Loucy (cell line): Measurements from ENCODE around the gene TARBP2.

Source experiments
- H2AFZ ChIP-seq: fragments of 200-600 bp; sonication (generic); 2 replicates; pipeline ENCODE4 v1.6.0; 2016; ENCODE audit warnings: antibody characterized with exemption, mild to moderate bottlenecking, low read length, moderate library complexity
- H3F3A ChIP-seq: fragments of 200-600 bp; 2 replicates; pipeline ENCODE4 v1.6.0; 2016; ENCODE audit warnings: antibody characterized with exemption, low read depth, mild to moderate bottlenecking
- H3K27me3 ChIP-seq: fragments of 200-600 bp; sonication (generic); 2 replicates; pipeline ENCODE4 v1.6.1; 2014; ENCODE audit warnings: low read length, mild to moderate bottlenecking; ENCODE audit not compliant: insufficient read depth, poor library complexity, severe bottlenecking
- H3K36me3 ChIP-seq: fragments of 200-600 bp; sonication (generic); 2 replicates; pipeline ENCODE4 v1.6.1; 2016; ENCODE audit warnings: low read length; ENCODE audit not compliant: insufficient read depth
- H3K4me1 ChIP-seq: fragments of 200-600 bp; sonication (generic); 2 replicates; pipeline ENCODE4 v1.5.1; 2014; ENCODE audit warnings: low read length, mild to moderate bottlenecking; ENCODE audit not compliant: insufficient read depth, poor library complexity, severe bottlenecking
- H3K4me2 ChIP-seq: fragments of 200-600 bp; sonication (generic); 2 replicates; pipeline ENCODE4 v1.6.0; 2014; ENCODE audit warnings: antibody characterized with exemption, low read length, low read depth, mild to moderate bottlenecking; ENCODE audit not compliant: poor library complexity, severe bottlenecking
- H3K4me3 ChIP-seq: fragments of 200-600 bp; sonication (generic); 2 replicates; pipeline ENCODE4 v1.5.1; 2014; ENCODE audit warnings: low read length, mild to moderate bottlenecking, mixed read lengths; ENCODE audit not compliant: poor library complexity, severe bottlenecking
- H3K79me2 ChIP-seq: fragments of 200-600 bp; sonication (generic); 2 replicates; pipeline ENCODE4 v1.6.1; 2014; ENCODE audit warnings: low read length; ENCODE audit not compliant: insufficient read depth
- H3K9ac ChIP-seq: fragments of 200-600 bp; sonication (generic); 2 replicates; pipeline ENCODE4 v1.6.0; 2014; ENCODE audit warnings: mild to moderate bottlenecking, low read depth, low read length, moderate library complexity; ENCODE audit not compliant: poor library complexity, severe bottlenecking
- H3K9me2 ChIP-seq: fragments of 200-600 bp; sonication (generic); replicated peaks from 2 replicates; pipeline ENCODE4 v1.6.1; 2016; ENCODE audit warnings: low read depth, low read length, mixed read lengths
- H3K9me3 ChIP-seq: fragments of 200-600 bp; sonication (generic); 2 replicates; pipeline ENCODE4 v1.6.1; 2014; ENCODE audit warnings: mild to moderate bottlenecking, antibody characterized with exemption, low read length, low read depth; ENCODE audit not compliant: insufficient read depth
- H4K20me1 ChIP-seq: fragments of 200-600 bp; sonication (generic); 2 replicates; pipeline ENCODE4 v1.6.0; 2014; ENCODE audit warnings: antibody characterized with exemption, low read length, mild to moderate bottlenecking; ENCODE audit not compliant: insufficient read depth, poor library complexity, severe bottlenecking
- CTCF ChIP-seq: fragments of 200-600 bp; sonication (generic); conservative IDR thresholded peaks from 2 replicates; pipeline ENCODE4 v1.5.1; 2014; ENCODE audit warnings: mild to moderate bottlenecking, antibody characterized with exemption, low read length
- EZH2phosphoT487 ChIP-seq: fragments of 200-600 bp; IDR thresholded peaks from 2 replicates; pipeline ENCODE4 v1.6.1; 2018; ENCODE audit warnings: antibody characterized with exemption, mild to moderate bottlenecking, moderate library complexity, borderline replicate concordance

The TARBP2 gene

GRCh38 chr12:53496752-53497032 is 4.4 kb upstream of the TARBP2 start:
- H3K4me2 ChIP-seq, result no peak overlapping the region
- H2AFZ ChIP-seq, result no peak overlapping the region
- no peak for TF ChIP-seq EZH2phosphoT487
- no peak for TF ChIP-seq CTCF
- H3K79me2 ChIP-seq, result peaks cover 13% of the 10 kb centered on the region
- H3K36me3 ChIP-seq, result no peaks in the 10 kb centered on the region
- peaks cover 42% of the 10 kb centered on the region for H3K4me1 ChIP-seq
- H3K4me3 ChIP-seq, result no peak overlapping the region
- H3K9me3 ChIP-seq, result no peaks in the 10 kb centered on the region
- no peaks in the 10 kb centered on the region for H3K9me2 ChIP-seq
- H4K20me1 ChIP-seq, result no peaks in the 10 kb centered on the region
- H3F3A ChIP-seq, result no peaks in the 10 kb centered on the region
- H3K27me3 ChIP-seq, result no peaks in the 10 kb centered on the region
- H3K9ac ChIP-seq, result no peak overlapping the region

GRCh38 chr12:53497461-53497860 is 3.6 kb upstream of the TARBP2 start:
- Histone ChIP-seq H2AFZ (no peak overlapping the region), H4K20me1 (no peaks in the 10 kb centered on the region), H3K27me3 (no peaks in the 10 kb centered on the region), H3F3A (no peaks in the 10 kb centered on the region), H3K9ac (no peak overlapping the region), H3K79me2 (peaks cover 21% of the 10 kb centered on the region), H3K4me2 (peak overlapping the region; percentile 82), H3K9me3 (no peaks in the 10 kb centered on the region), H3K36me3 (no peaks in the 10 kb centered on the region), H3K4me3 (no peak overlapping the region), H3K9me2 (no peaks in the 10 kb centered on the region), H3K4me1 (peaks cover 49% of the 10 kb centered on the region)
- TF ChIP-seq EZH2phosphoT487 (no peak), CTCF (no peak)

- Histone ChIP-seq H3K4me1 (peaks cover 51% of the 10 kb centered on the region), H2AFZ (no peak overlapping the region), H3K79me2 (peaks cover 28% of the 10 kb centered on the region), H3K36me3 (no peaks in the 10 kb centered on the region), H3F3A (no peaks in the 10 kb centered on the region), H4K20me1 (no peaks in the 10 kb centered on the region), H3K4me2 (peak overlapping the region; percentile 82), H3K4me3 (peak overlapping the region; percentile 93), H3K9ac (peak overlapping the region; percentile 61), H3K9me2 (no peaks in the 10 kb centered on the region), H3K9me3 (no peaks in the 10 kb centered on the region), H3K27me3 (no peaks in the 10 kb centered on the region)
- TF ChIP-seq EZH2phosphoT487 (no peak), CTCF (no peak)
Measured at GRCh38 chr12:53498235-53498630, 2.9 kb upstream of the TARBP2 start.
